T1000 (cell line): ENCODE data around the gene SULF2.

ENCODE experiments used
- DNase-seq: peaks from one replicate; lab custom pipeline; 2025; ENCODE audit warnings: mixed read lengths; lab: John Stamatoyannopoulos, UW

The SULF2 gene

GRCh38 chr20:47711046-47711752 is 74.1 kb downstream of the SULF2 start:
- DNase-seq: no peak

GRCh38 chr20:47710665-47711045 is 74.6 kb downstream of the SULF2 start:
- no peak for DNase-seq

GRCh38 chr20:47708953-47709833 is 76.1 kb downstream of the SULF2 start:
- no peak for DNase-seq

GRCh38 chr20:47708140-47708807 is 77.0 kb downstream of the SULF2 start:
- no peak for DNase-seq

- DNase-seq: no peak
Measured at GRCh38 chr20:47706345-47706744, 78.9 kb downstream of the SULF2 start.

GRCh38 chr20:47705497-47705856 is 79.8 kb downstream of the SULF2 start:
- DNase-seq: no peak

- DNase-seq: no peak
Measured at GRCh38 chr20:47704746-47705496, 80.4 kb downstream of the SULF2 start.

GRCh38 chr20:47703748-47704147 is 81.5 kb downstream of the SULF2 start:
- DNase-seq: no peak

- peak; percentile 80 for DNase-seq
Measured at GRCh38 chr20:47701612-47702011, 83.7 kb downstream of the SULF2 start.

GRCh38 chr20:47700327-47700726 is 85.0 kb downstream of the SULF2 start:
- DNase-seq: no peak

- DNase-seq: no peak
Measured at GRCh38 chr20:47699818-47700217, 85.5 kb downstream of the SULF2 start.

GRCh38 chr20:47698142-47698541 is 87.1 kb downstream of the SULF2 start:
- no peak for DNase-seq

- DNase-seq: no peak
Measured at GRCh38 chr20:47696856-47697255, 88.4 kb downstream of the SULF2 start.

- no peak for DNase-seq
Measured at GRCh38 chr20:47694021-47694818, 91.1 kb downstream of the SULF2 start.

- DNase-seq: no peak
Measured at GRCh38 chr20:47691625-47692024, 93.7 kb downstream of the SULF2 start.

- DNase-seq: no peak
Measured at GRCh38 chr20:47689731-47690130, 95.5 kb downstream of the SULF2 start.

GRCh38 chr20:47688385-47689381 is 96.6 kb downstream of the SULF2 start:
- no peak for DNase-seq

- DNase-seq: no peak
Measured at GRCh38 chr20:47687095-47687987, 97.9 kb downstream of the SULF2 start.

- peak; percentile 92 for DNase-seq
Measured at GRCh38 chr20:47686545-47686944, 98.7 kb downstream of the SULF2 start.
